T-helper 1 cell (primary cell): Measurements from ENCODE around the gene VAMP1.
"Not testable (repeated sequence)": the region's sequence is repeated elsewhere in the genome, so short reads cannot be mapped to it uniquely, and the experiment has no call there.

Experiments
- DNase-seq, 5 donors: peaks; one replicate each; pipeline ENCODE4 v3.0.0-alpha.2; 2012 to 2020

VAMP1 gene

GRCh38 chr12:6469609-6470374 lies 685 bp downstream of the VAMP1 start:
- no peak for DNase-seq

DNA sequence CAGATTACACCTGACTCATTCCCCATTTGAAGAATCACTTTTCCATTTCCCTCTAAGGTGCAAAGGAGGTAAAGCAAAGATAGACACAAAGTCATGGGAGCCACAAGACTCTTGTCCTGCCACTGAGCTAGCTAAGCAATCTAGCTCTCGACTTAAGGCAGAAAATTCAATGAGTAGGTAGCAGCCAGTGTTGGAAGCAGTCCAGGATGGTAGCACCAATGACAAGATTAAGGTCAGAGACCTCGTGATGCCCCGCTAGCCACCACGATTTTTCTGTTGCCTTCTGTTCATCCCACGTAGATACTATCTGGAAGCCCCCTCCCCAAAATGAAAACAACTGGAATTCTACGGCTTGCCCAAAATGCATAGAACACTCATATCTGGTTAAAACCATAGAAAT lies 1.4 kb downstream of the VAMP1 start:
- DNase-seq: no peak

GRCh38 chr12:6468283-6468575 lies 2.2 kb downstream of the VAMP1 start:
- no peak for DNase-seq

- not testable (repeated sequence) for DNase-seq
Measured at GRCh38 chr12:6467571-6468282, 2.8 kb downstream of the VAMP1 start.

- DNase-seq: not testable (repeated sequence)
Measured at GRCh38 chr12:6466751-6467150, 3.7 kb downstream of the VAMP1 start.

- no peak for DNase-seq
Measured at GRCh38 chr12:6466184-6466573, 4.3 kb downstream of the VAMP1 start.

GRCh38 chr12:6465467-6466183 lies 4.9 kb downstream of the VAMP1 start:
- peak in 3 of 5 donors; percentile 19 to 56 (median 48) for DNase-seq

DNA sequence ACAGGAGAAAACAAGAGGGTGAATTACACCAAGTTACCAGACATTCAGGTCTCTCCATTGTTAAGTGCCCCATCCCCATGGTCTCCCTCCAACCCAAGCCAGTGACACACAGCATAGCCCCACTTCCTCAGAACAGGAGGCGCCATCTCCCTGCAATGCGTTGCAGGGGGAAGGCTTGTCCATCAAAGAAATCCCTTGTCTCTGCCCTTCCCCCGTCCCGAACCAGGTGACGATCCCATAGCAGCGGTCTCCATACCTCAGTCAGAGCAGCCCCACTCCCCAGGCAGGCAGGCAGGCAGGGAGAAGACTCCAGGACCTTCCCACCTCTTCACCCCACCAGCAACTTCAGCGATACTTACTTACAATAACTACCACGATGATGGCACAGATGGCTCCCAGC lies 5.9 kb downstream of the VAMP1 start:
- no peak for DNase-seq

GRCh38 chr12:6463858-6464257 lies 6.6 kb downstream of the VAMP1 start:
- DNase-seq: no peak

GRCh38 chr12:6463216-6463615 lies 7.3 kb downstream of the VAMP1 start:
- peak in 1 of 5 donors; percentile 39 for DNase-seq

GRCh38 chr12:6462234-6462995 lies 8.1 kb downstream of the VAMP1 start:
- peak in 1 of 5 donors; percentile 36 for DNase-seq

- DNase-seq: peak; percentile 65 to 96 (median 75)
Measured at GRCh38 chr12:6461401-6462233, 8.9 kb downstream of the VAMP1 start.

GRCh38 chr12:6460751-6461371 lies 9.6 kb downstream of the VAMP1 start:
- DNase-seq: peak in 1 of 5 donors; percentile 72

- DNase-seq: no peak
Measured at GRCh38 chr12:6459004-6459337, 11.5 kb downstream of the VAMP1 start.

DNA sequence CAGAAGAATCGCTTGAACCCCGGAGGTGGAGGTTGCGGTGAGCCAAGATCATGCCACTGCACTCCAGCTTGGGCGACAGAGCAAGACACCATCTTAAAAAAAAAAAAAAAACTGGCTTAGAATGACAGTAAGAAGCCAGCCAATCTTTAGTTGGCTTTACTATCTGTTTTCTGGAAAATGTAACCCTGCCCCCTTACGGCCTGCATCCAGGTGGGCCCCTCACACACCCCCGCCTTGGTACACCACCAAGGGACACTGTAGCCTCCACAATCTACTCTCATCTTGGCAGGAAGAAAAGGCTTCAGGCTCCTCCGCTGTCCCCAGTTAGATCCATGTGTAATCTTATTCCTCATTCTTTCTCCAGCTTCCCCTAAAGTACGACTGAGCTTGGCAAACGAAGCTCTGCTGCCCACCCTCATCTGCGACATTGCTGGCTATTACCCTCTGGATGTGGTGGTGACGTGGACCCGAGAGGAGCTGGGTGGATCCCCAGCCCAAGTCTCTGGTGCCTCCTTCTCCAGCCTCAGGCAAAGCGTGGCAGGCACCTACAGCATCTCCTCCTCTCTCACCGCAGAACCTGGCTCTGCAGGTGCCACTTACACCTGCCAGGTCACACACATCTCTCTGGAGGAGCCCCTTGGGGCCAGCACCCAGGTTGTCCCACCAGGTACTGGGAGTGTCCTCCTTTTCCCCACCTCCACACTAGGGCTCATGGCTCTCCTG lies 12.0 kb downstream of the VAMP1 start:
- no peak for DNase-seq

DNA sequence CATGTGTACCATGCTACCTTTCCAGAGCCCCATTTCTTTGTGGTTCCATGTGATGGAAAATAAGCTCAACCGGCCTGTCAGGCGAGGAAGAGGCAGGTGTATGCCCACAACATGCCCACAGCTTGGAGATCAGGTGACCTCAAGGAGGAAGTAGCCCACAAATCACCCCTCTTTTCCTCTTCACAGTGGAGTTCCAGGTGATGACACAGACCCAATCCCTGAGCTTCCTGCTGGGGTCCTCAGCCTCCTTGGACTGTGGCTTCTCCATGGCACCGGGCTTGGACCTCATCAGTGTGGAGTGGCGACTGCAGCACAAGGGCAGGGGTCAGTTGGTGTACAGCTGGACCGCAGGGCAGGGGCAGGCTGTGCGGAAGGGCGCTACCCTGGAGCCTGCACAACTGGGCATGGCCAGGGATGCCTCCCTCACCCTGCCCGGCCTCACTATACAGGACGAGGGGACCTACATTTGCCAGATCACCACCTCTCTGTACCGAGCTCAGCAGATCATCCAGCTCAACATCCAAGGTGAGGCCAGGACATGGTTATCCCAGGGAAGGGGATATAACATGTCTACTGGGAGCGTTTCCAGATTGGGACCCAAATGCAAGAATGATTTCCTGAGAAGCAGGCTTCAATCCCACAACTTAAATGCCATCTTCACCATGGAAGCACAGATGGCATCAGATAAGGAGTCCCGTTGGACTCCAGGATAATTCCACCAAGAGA lies 13.1 kb downstream of the VAMP1 start:
- DNase-seq: no peak

DNA sequence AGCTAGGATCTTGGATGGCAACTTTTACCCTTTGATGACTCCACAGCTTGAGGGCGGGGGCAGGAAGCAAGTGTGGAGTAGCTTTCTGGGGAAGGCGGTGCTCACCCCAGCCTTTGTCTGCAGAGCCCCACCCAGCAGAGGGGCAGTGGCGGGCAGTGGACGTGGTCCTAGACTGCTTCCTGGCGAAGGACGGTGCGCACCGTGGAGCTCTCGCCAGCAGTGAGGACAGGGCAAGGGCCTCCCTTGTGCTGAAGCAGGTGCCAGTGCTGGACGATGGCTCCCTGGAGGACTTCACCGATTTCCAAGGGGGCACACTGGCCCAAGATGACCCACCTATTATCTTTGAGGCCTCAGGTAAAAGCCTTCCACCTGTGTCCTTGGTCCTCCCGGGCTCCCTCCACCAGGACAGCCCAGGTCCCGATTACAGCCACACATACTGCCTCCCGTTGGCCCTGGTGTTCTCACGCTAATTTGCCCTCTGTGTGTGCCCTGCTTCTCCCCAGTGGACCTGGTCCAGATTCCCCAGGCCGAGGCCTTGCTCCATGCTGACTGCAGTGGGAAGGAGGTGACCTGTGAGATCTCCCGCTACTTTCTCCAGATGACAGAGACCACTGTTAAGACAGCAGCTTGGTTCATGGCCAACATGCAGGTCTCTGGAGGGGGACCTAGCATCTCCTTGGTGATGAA lies 17.4 kb downstream of the VAMP1 start:
- DNase-seq: peak in 2 of 5 donors; percentile 19 to 44

- DNase-seq: no peak
Measured at GRCh38 chr12:6452245-6452943, 18.1 kb downstream of the VAMP1 start.
